H1 (cell line): ENCODE measurements around the gene KCTD16. TPM values are rescaled to one million over a fixed set of nuclear protein-coding genes. Genes with fewer than 3 reads are reported as not detected.

Experiments
- BACH1 ChIP-seq: IDR thresholded peaks from 2 replicates; pipeline ENCODE4 v1.6.1; 2012; ENCODE audit warnings: low read length, improper control_type of control experiment
- CTBP2 ChIP-seq: IDR thresholded peaks from 2 replicates; pipeline ENCODE4 v1.7.0; 2011; ENCODE audit warnings: borderline replicate concordance, mild to moderate bottlenecking, moderate library complexity, mixed read lengths, low read length; ENCODE audit not compliant: insufficient read depth, insufficient read length
- KDM5A ChIP-seq: fragments of 200-600 bp; IDR thresholded peaks from 2 replicates; pipeline ENCODE4 v1.7.1; 2012; ENCODE audit warnings: mild to moderate bottlenecking, low read length, inconsistent platforms, mixed read lengths
- RBBP5 ChIP-seq: IDR thresholded peaks from 2 replicates; pipeline ENCODE4 v1.7.1; 2012; ENCODE audit warnings: low read depth, mild to moderate bottlenecking, inconsistent platforms, low read length, moderate library complexity, borderline replicate concordance
- RXRA ChIP-seq: IDR thresholded peaks from 2 replicates; pipeline ENCODE4 v1.6.1; 2011; ENCODE audit warnings: low read depth, mild to moderate bottlenecking, low read length, moderate library complexity; ENCODE audit not compliant: insufficient read depth
- polyA plus RNA-seq, 7 experiments: library from polyadenylated mRNA; depleted of rRNA in 3 of 7; stranded (reverse) in 5 of 7; unstranded in 2 of 7; fragments of >200 nt in 5 of 7; fragments of 200-250 nt in 2 of 7; gene quantifications; 1 replicate in 5 of 7; 2 replicates in 1 of 7; 4 replicates in 1 of 7; pipeline versions ENCODE4 v1.2.1 to v1.2.3, GENCODE V29; 2011 to 2013; ENCODE audit warnings: missing spikeins in 2 of 7, mixed read lengths in 2 of 7
- total RNA-seq: library from RNA; stranded (reverse); fragmentation: NEBNext Ultra II Directional; extraction: Animal tissue kit (Norgen Biotek cat#: 25700); gene quantifications from 2 replicates; pipeline ENCODE4 v1.2.1, GENCODE V29; 2021

The KCTD16 gene
- total and polyA plus RNA-seq, 2 of the 8 experiments (the other 6 are each of a cell fraction or from before 2014, with no cell fraction given), result 0.03 to 0.24 TPM

DNA sequence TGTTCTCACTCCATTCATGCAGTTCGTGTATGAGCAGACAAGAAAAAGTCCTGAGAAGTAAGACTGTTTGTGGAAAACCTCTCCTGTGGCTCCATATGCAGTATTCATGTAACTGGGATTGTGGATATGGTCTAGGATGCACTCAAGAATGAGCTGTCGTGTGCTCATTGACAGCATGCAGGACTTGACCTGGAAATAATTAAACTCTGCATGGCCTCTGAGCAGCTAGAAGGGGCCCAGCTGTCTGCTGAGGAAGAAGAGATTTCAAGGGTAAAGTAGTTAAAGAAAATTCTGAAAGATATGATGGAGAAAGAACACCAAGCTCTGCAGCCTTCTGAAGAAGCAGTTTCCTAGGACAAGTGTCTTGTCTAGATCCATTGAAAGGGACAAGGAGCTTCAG is 89.4 kb downstream of the KCTD16 start (continued):
- TF ChIP-seq RXRA (no peak), RBBP5 (no peak), BACH1 (no peak), KDM5A (no peak), CTBP2 (no peak)
